ENCODE measurements around the gene WDR20. TPM values are rescaled to one million over a fixed set of nuclear protein-coding genes. Genes with fewer than 3 reads are reported as not detected.

WDR20 gene
- total and polyA plus RNA-seq, 10 of the 15 experiments (the other 5 are each of a cell fraction or from before 2014, with no cell fraction given): 9.1 to 25.9 (median 18.4) TPM

- TF ChIP-seq CUX1 (IDR thresholded peaks at IDR 0.05; ENCODE audit: insufficient replicate concordance, low read depth, low read length): no peak
- no peak for TF ChIP-seq CREB1 (IDR thresholded peaks at IDR 0.05; ENCODE audit: low read depth)
- TF ChIP-seq SMAD1 (IDR thresholded peaks at IDR 0.05; ENCODE audit: low read depth, partially characterized antibody): no peak
- TF ChIP-seq POLR2A (IDR thresholded peaks at IDR 0.05; ENCODE audit: low read depth, low read length): no peak
Measured at GRCh38 chr14:102233081-102233480, 93.4 kb downstream of the WDR20 start (continued).

GRCh38 chr14:102234331-102235264, 94.9 kb downstream of the WDR20 start:
- POLR2A ChIA-PET: interaction anchor here (0.5 kb wide), 1 partner anchor 74 kb away, joined by 3 read pairs; no protein-coding TSS in a partner anchor
- H2AFZ ChIP-seq (ENCODE audit: control insufficient read depth, low read depth, low read length): no peak overlapping the region; the same call in 1 of the 2 replicates
- no peak overlapping the region for H3K27ac ChIP-seq (ENCODE audit: control insufficient read depth, insufficient read depth)
- H4K20me1 ChIP-seq (ENCODE audit: control insufficient read depth, insufficient read depth): no peaks in the 10 kb centered on the region
- in situ Hi-C loops (cut with MboI) (loop anchor here (5.0 kb wide), 1 partner anchor 78 kb away; no protein-coding TSS in a partner anchor), intact Hi-C loops (cut with micrococcal nuclease; ENCODE audit: unreplicated experiment) (loop anchor here (1.0 kb wide), 1 partner anchor 80 kb away; no protein-coding TSS in a partner anchor)
- no peak overlapping the region for H3K4me3 ChIP-seq
- ATAC-seq (no peak), DNase-seq (ENCODE audit: low read depth, low spot score) (no peak), FAIRE-seq (no peak)
- no peaks in the 10 kb centered on the region; a peak in 1 of 4 replicates for H3K27me3 ChIP-seq (replicated peaks in 1 of 2; ENCODE audit: control insufficient read depth in 2 of 2, insufficient read depth in 2 of 2, low read length in 1 of 2)
- no peak overlapping the region for H3K4me2 ChIP-seq (ENCODE audit: control insufficient read depth, insufficient read depth)
- BruUV-seq (replicated peaks): no TSS peak
- RAD21 ChIA-PET (ENCODE audit: unreplicated experiment): no interaction called here
- SMC1A ChIA-PET (ENCODE audit: uncharacterized antibody, unreplicated experiment): no interaction called here
- H3K79me2 ChIP-seq (ENCODE audit: control insufficient read depth, insufficient read depth, low read length): no peaks in the 10 kb centered on the region
- 51% methylated on average over 34 of the region's 34 CpGs for WGBS (ENCODE audit: insufficient coverage, insufficient replicate concordance, low lambda C conversion rate, missing lambda C conversion rate)
- CTCF ChIA-PET: no interaction called here
- H3K36me3 ChIP-seq (ENCODE audit: control insufficient read depth in 2 of 2, insufficient read depth in 2 of 2, low read length in 1 of 2): no peaks in the 10 kb centered on the region
- H3K9ac ChIP-seq (ENCODE audit: control insufficient read depth, insufficient read depth, low read length): no peak overlapping the region
- no peaks in the 10 kb centered on the region for H3K9me3 ChIP-seq (replicated peaks; ENCODE audit: control insufficient read depth, insufficient read depth, low read length)
- H3K4me1 ChIP-seq (ENCODE audit: control insufficient read depth, insufficient read depth, low read length): no peaks in the 10 kb centered on the region
- TF ChIP-seq EGR1 (IDR thresholded peaks at IDR 0.05; ENCODE audit: borderline replicate concordance in 1 of 2, low read depth in 2 of 2, low read length in 2 of 2) (no peak), SUPT20H (IDR thresholded peaks at IDR 0.05; ENCODE audit: borderline replicate concordance, control insufficient read depth, low read depth, low read length) (no peak), MEF2B (IDR thresholded peaks at IDR 0.05; ENCODE audit: partially characterized antibody, poor library complexity, severe bottlenecking) (no peak), RFX5 (IDR thresholded peaks at IDR 0.05; ENCODE audit: low read depth, low read length) (no peak), CBX3 (IDR thresholded peaks at IDR 0.05; ENCODE audit: borderline replicate concordance, low read depth) (no peak), MYB (IDR thresholded peaks at IDR 0.05; ENCODE audit: borderline replicate concordance, low read depth, low read length) (no peak), RUNX3 (IDR thresholded peaks at IDR 0.05; ENCODE audit: low read length) (no peak), CBFB (IDR thresholded peaks at IDR 0.05; ENCODE audit: low read depth) (no peak), POLR2AphosphoS2 (IDR thresholded peaks at IDR 0.05; ENCODE audit: low read depth, low read length) (no peak), HCFC1 (IDR thresholded peaks at IDR 0.05; ENCODE audit: low read length) (no peak)

Data from GM12878 (cell line).